Naive thymus-derived CD8-positive, alpha-beta T cell (primary cell): Measurements from ENCODE around the gene SPEN. TPM values are rescaled to one million over a fixed set of nuclear protein-coding genes. Genes with fewer than 3 reads are reported as not detected.
"Not testable (repeated sequence)": the region's sequence is repeated elsewhere in the genome, so short reads cannot be mapped to it uniquely, and the experiment has no call there.

Experiments
- ATAC-seq, 2 donors: fragments of 150-1000 bp; cut with Tn5 transposase in 1 of 2; sonication (Bioruptor Pico), chemical (Tn5 transposase) in 1 of 2; 1 replicate in 1 of 2; 2 replicates in 1 of 2; pipeline ENCODE4 v1.10.0; 2021; ENCODE audit warnings: mild to moderate bottlenecking in 2 of 2, moderate library complexity in 2 of 2
- POLR2A ChIA-PET: fragments of 350-600 bp; sonication (Branson Sonifier 250); formaldehyde crosslinking; loops from one replicate; lab custom pipeline; 2021; ENCODE audit warnings: antibody characterized with exemption; lab: Charles Lee
- DNase-seq, 10 donors: peaks; one replicate each; pipeline versions ENCODE4 v3.0.0 to v3.0.0-alpha.2; 2020 to 2022
- H3K27ac Mint-ChIP-seq, 10 donors: one replicate each; pipeline ENCODE4 v1.8.0; 2020 to 2022; ENCODE audit warnings: mild to moderate bottlenecking in 10 of 10, mixed read lengths in 10 of 10, moderate library complexity in 4 of 10, inconsistent platforms in 1 of 10
- H3K27me3 Mint-ChIP-seq, 5 donors: one replicate each; pipeline ENCODE4 v1.8.0; 2021 to 2022; ENCODE audit warnings: mixed read lengths in 5 of 5
- H3K36me3 Mint-ChIP-seq, 3 donors: one replicate each; pipeline ENCODE4 v1.8.0; 2020 to 2022; ENCODE audit warnings: mixed read lengths in 3 of 3, mild to moderate bottlenecking in 2 of 3, inconsistent platforms in 1 of 3
- H3K4me1 Mint-ChIP-seq, 4 donors: one replicate each; pipeline ENCODE4 v1.8.0; 2021 to 2022; ENCODE audit warnings: mixed read lengths in 4 of 4
- H3K4me3 Mint-ChIP-seq, 10 donors: one replicate each; pipeline ENCODE4 v1.8.0; 2020 to 2022; ENCODE audit warnings: mild to moderate bottlenecking in 10 of 10, mixed read lengths in 10 of 10, moderate library complexity in 6 of 10, inconsistent platforms in 1 of 10
- H3K9me3 Mint-ChIP-seq, 9 donors: one replicate each; pipeline ENCODE4 v1.8.0; 2020 to 2022; ENCODE audit warnings: mixed read lengths in 9 of 9, mild to moderate bottlenecking in 3 of 9, inconsistent platforms in 1 of 9, moderate library complexity in 1 of 9
- polyA plus RNA-seq, 3 donors: library from polyadenylated mRNA; unstranded; fragments of 300-500 nt; fragmentation: Illumina TruSeq; gene quantifications; one replicate each; pipeline ENCODE4 v1.2.3, GENCODE V29; 2021
- total RNA-seq, 8 experiments: library from RNA in 2 of 8; stranded (reverse) in 2 of 8; gene quantifications; one replicate each; pipeline ENCODE4 v1.2.3 and lab custom pipeline; 2021 to 2026

Gene SPEN
- total and polyA plus RNA-seq, 5 experiments from 2014 or later, result 4.0 to 88.3 (median 38.0) TPM

GRCh38 chr1:15975805-15976680 is 128.5 kb downstream of the SPEN start, which contains the start of gene ZBTB17:
Gene ZBTB17 (minus strand): TSS chr1:15976101. CDS start chr1:15948495, 27,606 bp downstream.
- no peaks in the 10 kb centered on the region for H3K9me3 Mint-ChIP-seq
- peaks cover 7 to 15% (median 10%) of the 10 kb centered on the region in 3 donors for H3K36me3 Mint-ChIP-seq
- peak within 1 kb of the TSS; percentile 89 to 96 (median 94) for H3K27ac Mint-ChIP-seq
- ATAC-seq (peak; percentile 90 to 92), DNase-seq (peak; percentile 92 to 97 (median 96))
- POLR2A ChIA-PET, result interaction anchor here (0.5 to 2.9 kb wide), 9 partner anchors 10 to 185 kb away, joined by 3 to 16 read pairs (median 5); partner anchors contain the start of gene SPEN
- peak within 1 kb of the TSS; percentile 87 to 96 (median 90) for H3K4me3 Mint-ChIP-seq
- peaks cover 22 to 43% (median 39%) of the 10 kb centered on the region in 4 donors for H3K4me1 Mint-ChIP-seq
- peaks cover 0 to 2% (median 0%) of the 10 kb centered on the region in 5 donors for H3K27me3 Mint-ChIP-seq

DNA sequence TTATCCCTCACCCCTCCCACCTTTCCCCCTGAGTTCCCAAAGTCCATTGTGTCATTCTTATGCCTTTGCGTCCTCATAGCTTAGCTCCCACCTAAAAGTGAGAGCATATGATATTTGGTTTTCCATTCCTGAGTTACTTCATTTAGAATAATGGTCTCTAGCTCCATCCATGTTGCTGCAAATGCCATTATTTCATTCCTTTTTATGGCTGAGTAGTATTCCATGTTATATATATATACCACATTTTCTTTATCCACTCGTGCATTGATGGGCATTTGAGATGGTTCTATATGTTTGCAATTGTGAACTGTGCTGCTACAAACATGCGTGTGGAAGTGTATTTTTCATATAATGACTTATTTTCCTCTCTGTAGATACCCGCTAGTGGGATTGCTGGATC is 130.4 kb downstream of the SPEN start:
- H3K9me3 Mint-ChIP-seq, DNase-seq, H3K27me3 Mint-ChIP-seq, POLR2A ChIA-PET, H3K27ac Mint-ChIP-seq, H3K36me3 Mint-ChIP-seq, ATAC-seq: not testable (repeated sequence)
- Mint-ChIP-seq H3K4me3 (peak overlapping the region in 1 of 10 donors; percentile 42), H3K4me1 (peaks cover 18 to 32% (median 31%) of the 10 kb centered on the region in 4 donors)

DNA sequence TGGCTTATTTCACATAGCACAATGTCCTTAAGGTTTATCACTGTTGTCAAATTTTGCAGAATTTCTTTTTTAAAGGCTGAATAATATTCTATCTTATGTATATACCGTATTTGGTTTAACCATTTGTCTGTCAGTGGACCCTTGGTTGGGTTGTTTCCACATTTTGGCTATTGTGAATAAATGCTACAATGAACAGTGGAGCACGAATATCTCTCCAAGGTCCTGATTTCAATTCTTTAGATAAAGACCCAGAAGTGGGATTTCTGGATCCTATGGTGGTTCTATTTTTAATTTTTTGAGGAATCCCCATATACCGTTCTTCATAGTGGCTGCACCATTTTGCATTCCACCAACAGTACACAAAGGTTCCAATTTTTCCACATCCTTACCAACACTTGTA is 134.2 kb downstream of the SPEN start:
- Mint-ChIP-seq H3K27ac (no peak overlapping the region), H3K9me3 (no peaks in the 10 kb centered on the region), H3K27me3 (peaks cover 0 to 3% (median 0%) of the 10 kb centered on the region in 5 donors), H3K36me3 (no peaks in the 10 kb centered on the region), H3K4me3 (no peak overlapping the region), H3K4me1 (peaks cover under 1 to 3% (median 2%) of the 10 kb centered on the region in 4 donors)
- ATAC-seq (no peak), DNase-seq (no peak)
- POLR2A ChIA-PET, result no interaction called here

GRCh38 chr1:15983275-15983674 is 135.8 kb downstream of the SPEN start:
- no peaks in the 10 kb centered on the region for H3K4me1 Mint-ChIP-seq
- ATAC-seq, result no peak
- H3K36me3 Mint-ChIP-seq, result no peaks in the 10 kb centered on the region
- POLR2A ChIA-PET, result no interaction called here
- H3K9me3 Mint-ChIP-seq, result no peaks in the 10 kb centered on the region
- H3K27me3 Mint-ChIP-seq, result peaks cover 0 to 3% (median 0%) of the 10 kb centered on the region in 5 donors
- no peak overlapping the region for H3K4me3 Mint-ChIP-seq
- H3K27ac Mint-ChIP-seq, result no peak overlapping the region
- DNase-seq, result no peak

DNA sequence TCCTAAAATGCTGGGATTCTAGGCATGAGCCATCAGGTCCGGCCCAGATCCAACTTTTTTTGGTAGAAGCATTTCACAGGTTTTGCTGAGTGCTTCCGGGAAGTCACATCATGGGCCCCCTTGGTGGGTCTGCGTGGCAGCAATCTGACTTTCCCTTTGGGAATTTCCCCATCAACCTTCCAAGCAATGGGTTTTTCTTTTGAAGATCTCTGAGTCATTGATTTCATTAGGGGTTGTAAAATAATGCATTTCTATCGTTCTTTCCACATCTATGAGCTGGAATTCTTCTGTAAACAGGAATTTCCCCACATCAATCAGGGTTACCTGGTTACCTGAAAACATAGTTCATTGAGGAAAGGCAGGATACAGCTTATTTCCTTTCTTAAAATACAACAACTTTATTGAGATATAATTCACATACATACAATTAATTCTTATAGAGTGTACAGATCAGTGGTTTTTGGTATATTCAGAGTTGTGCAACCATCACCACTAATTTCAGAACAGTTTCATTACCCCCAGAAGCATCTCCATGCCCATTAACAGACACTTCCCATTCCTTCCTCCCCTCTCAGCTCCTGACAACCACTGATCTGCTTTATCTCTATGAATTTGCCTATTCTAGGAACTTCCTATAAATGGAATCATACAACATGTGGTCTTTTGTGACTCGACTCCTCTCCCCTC is 138.2 kb downstream of the SPEN start:
- Mint-ChIP-seq H3K27me3 (peaks cover 0 to 3% (median 2%) of the 10 kb centered on the region in 5 donors), H3K9me3 (no peaks in the 10 kb centered on the region), H3K4me1 (no peaks in the 10 kb centered on the region), H3K27ac (no peak overlapping the region), H3K4me3 (no peak overlapping the region), H3K36me3 (no peaks in the 10 kb centered on the region)
- no peak for ATAC-seq
- no peak for DNase-seq
- POLR2A ChIA-PET, result interaction anchor here (1.3 kb wide), 1 partner anchor 9 kb away, joined by 3 read pairs; the partner anchor contains the start of gene ZBTB17

GRCh38 chr1:15988856-15989736 is 141.6 kb downstream of the SPEN start:
- H3K9me3 Mint-ChIP-seq, result no peaks in the 10 kb centered on the region
- ATAC-seq (no peak), DNase-seq (no peak)
- no peaks in the 10 kb centered on the region for H3K4me1 Mint-ChIP-seq
- peaks cover 0 to 3% (median 0%) of the 10 kb centered on the region in 5 donors for H3K27me3 Mint-ChIP-seq
- POLR2A ChIA-PET, result interaction anchor here (0.6 kb wide), 1 partner anchor 31 kb away, joined by 4 read pairs; no protein-coding TSS in a partner anchor
- H3K27ac Mint-ChIP-seq, result peak overlapping the region in 1 of 10 donors; percentile 62
- H3K36me3 Mint-ChIP-seq, result no peaks in the 10 kb centered on the region
- no peak overlapping the region for H3K4me3 Mint-ChIP-seq

- Mint-ChIP-seq H3K9me3 (no peaks in the 10 kb centered on the region), H3K27ac (no peak overlapping the region), H3K4me3 (no peak overlapping the region)
Measured at GRCh38 chr1:15989776-15990175, 142.3 kb downstream of the SPEN start.

More at GRCh38 chr1:15989776-15990175, 142.3 kb downstream of the SPEN start:
- Mint-ChIP-seq H3K36me3 (no peaks in the 10 kb centered on the region), H3K4me1 (no peaks in the 10 kb centered on the region), H3K27me3 (peaks cover 0 to 3% (median 0%) of the 10 kb centered on the region in 5 donors)
- no peak for DNase-seq
- no peak for ATAC-seq
- POLR2A ChIA-PET, result no interaction called here

Other genes with a start within 250 kb of the SPEN start
- 10 to 100 TPM; 40.7 to 47.1 TPM for gene DDI2, start 230.2 kb upstream of the SPEN start, total RNA-seq
- gene DDI2, start 230.2 kb upstream of the SPEN start, polyA plus RNA-seq, result 1 to 10 TPM; 4.5 to 6.1 (median 5.0) TPM
- 10 to 100 TPM; 60.3 to 66.7 TPM for gene PLEKHM2, start 163.4 kb upstream of the SPEN start, total RNA-seq
- 10 to 100 TPM in 1 of 3 donors, 1 to 10 TPM in 2; 5.4 to 13.8 (median 5.4) TPM for gene PLEKHM2, start 163.4 kb upstream of the SPEN start, polyA plus RNA-seq
- gene SLC25A34, start 111.4 kb upstream of the SPEN start, total RNA-seq, result 1 to 10 TPM; 2.6 to 3.5 TPM
- under 1 TPM; 0.09 to 0.30 (median 0.13) TPM for gene SLC25A34, start 111.4 kb upstream of the SPEN start, polyA plus RNA-seq
- not detected for gene TMEM82, start 105.2 kb upstream of the SPEN start, total RNA-seq
- gene TMEM82, start 105.2 kb upstream of the SPEN start, polyA plus RNA-seq, result not detected
- not detected for gene FBLIM1, start 88.9 kb upstream of the SPEN start, total RNA-seq
- gene FBLIM1, start 88.9 kb upstream of the SPEN start, polyA plus RNA-seq, result not detected
- gene UQCRHL, start 40.1 kb upstream of the SPEN start, total RNA-seq, result 1 to 10 TPM; 1.8 to 2.0 TPM
- gene UQCRHL, start 40.1 kb upstream of the SPEN start, polyA plus RNA-seq, result 1 to 10 TPM; 1.1 to 1.2 (median 1.2) TPM
- gene ZBTB17, start 128.4 kb downstream of the SPEN start, total RNA-seq, result 10 to 100 TPM; 49.3 to 58.1 TPM
- gene ZBTB17, start 128.4 kb downstream of the SPEN start, polyA plus RNA-seq, result 10 to 100 TPM; 10.2 to 23.3 (median 11.1) TPM
- gene SRARP, start 156.5 kb downstream of the SPEN start, total RNA-seq, result not detected
- not detected for gene SRARP, start 156.5 kb downstream of the SPEN start, polyA plus RNA-seq
- not detected for gene HSPB7, start 170.3 kb downstream of the SPEN start, total RNA-seq
- not detected for gene HSPB7, start 170.3 kb downstream of the SPEN start, polyA plus RNA-seq
- gene CLCNKA, start 174.3 kb downstream of the SPEN start, total RNA-seq, result not detected
- gene CLCNKA, start 174.3 kb downstream of the SPEN start, polyA plus RNA-seq, result not detected
- gene CLCNKB, start 196.1 kb downstream of the SPEN start, total RNA-seq, result not detected
- gene CLCNKB, start 196.1 kb downstream of the SPEN start, polyA plus RNA-seq, result not detected
- gene FAM131C, start 225.9 kb downstream of the SPEN start, total RNA-seq, result not detected
- gene FAM131C, start 225.9 kb downstream of the SPEN start, polyA plus RNA-seq, result not detected